ENCODE results near the gene PPP1R13L. TPM values are rescaled to one million over a fixed set of nuclear protein-coding genes. Genes with fewer than 3 reads are reported as not detected.

Gene PPP1R13L
- total and polyA plus RNA-seq, 4 donors: 0.51 to 7.7 (median 4.9) TPM

DNA sequence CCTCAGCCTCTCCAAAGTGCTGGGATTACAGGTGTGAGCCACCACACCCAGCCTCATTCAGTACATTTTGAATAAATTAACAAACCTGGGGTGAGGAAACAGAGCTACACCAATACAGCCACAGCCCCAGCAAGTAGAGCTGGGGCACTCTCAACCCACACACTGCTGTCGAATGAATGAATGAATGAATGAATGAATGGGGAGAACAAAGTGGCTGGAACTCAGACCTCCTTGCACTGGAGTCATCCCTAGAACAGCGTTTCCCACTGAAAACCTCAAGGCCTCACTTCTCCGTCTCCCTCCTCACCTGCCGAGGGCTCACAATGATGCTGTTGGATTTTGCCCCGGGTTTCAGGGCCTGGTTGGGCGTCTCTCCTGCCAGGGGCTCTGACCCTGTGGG is 16.0 kb upstream of the PPP1R13L start:
- H3K27me3 ChIP-seq (ENCODE audit: control insufficient read depth in 4 of 4, insufficient read depth in 4 of 4, low read length in 3 of 4): no peaks in the 10 kb centered on the region
- peaks cover 5 to 16% (median 9%) of the 10 kb centered on the region in 4 donors for H3K4me1 ChIP-seq (ENCODE audit: control insufficient read depth in 4 of 4, insufficient read depth in 4 of 4, low read length in 3 of 4)
- no peak overlapping the region for H3K27ac ChIP-seq (ENCODE audit: low read depth in 1 of 2, low read length in 2 of 2)
- H3K9me3 ChIP-seq (ENCODE audit: control insufficient read depth in 4 of 4, low read length in 3 of 4): no peaks in the 10 kb centered on the region
- H3K36me3 ChIP-seq (ENCODE audit: control insufficient read depth in 4 of 4, insufficient read depth in 3 of 4, low read depth in 1 of 4, low read length in 3 of 4): peaks cover 0 to 19% (median 11%) of the 10 kb centered on the region in 4 donors
- WGBS: 95% methylated on average over 6 of the region's 6 CpGs
- DNase-seq (ENCODE audit: low spot score): no peak
- H3K9ac ChIP-seq (ENCODE audit: low read depth in 1 of 2, low read length in 2 of 2): no peak overlapping the region
- TF ChIP-seq, protein P1, sequence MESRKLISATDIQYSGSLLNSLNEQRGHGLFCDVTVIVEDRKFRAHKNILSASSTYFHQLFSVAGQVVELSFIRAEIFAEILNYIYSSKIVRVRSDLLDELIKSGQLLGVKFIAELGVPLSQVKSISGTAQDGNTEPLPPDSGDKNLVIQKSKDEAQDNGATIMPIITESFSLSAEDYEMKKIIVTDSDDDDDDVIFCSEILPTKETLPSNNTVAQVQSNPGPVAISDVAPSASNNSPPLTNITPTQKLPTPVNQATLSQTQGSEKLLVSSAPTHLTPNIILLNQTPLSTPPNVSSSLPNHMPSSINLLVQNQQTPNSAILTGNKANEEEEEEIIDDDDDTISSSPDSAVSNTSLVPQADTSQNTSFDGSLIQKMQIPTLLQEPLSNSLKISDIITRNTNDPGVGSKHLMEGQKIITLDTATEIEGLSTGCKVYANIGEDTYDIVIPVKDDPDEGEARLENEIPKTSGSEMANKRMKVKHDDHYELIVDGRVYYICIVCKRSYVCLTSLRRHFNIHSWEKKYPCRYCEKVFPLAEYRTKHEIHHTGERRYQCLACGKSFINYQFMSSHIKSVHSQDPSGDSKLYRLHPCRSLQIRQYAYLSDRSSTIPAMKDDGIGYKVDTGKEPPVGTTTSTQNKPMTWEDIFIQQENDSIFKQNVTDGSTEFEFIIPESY (IDR thresholded peaks at IDR 0.05): no peak
- TF ChIP-seq EGR1 (IDR thresholded peaks at IDR 0.05; ENCODE audit: low read depth in 2 of 2) (no peak), SP1 (IDR thresholded peaks at IDR 0.05) (no peak), RAD21 (IDR thresholded peaks at IDR 0.05) (no peak), RXRA (IDR thresholded peaks at IDR 0.05) (no peak), FOXA1 (IDR thresholded peaks at IDR 0.05) (no peak), JUND (IDR thresholded peaks at IDR 0.05) (no peak), HNF4A (conservative IDR thresholded peaks at IDR 0.05) (no peak), HNF4G (IDR thresholded peaks at IDR 0.05) (no peak), TAF1 (conservative IDR thresholded peaks at IDR 0.05) (no peak), NR2F2 (IDR thresholded peaks at IDR 0.05) (no peak), FOXA2 (IDR thresholded peaks at IDR 0.05) (no peak), GABPA (IDR thresholded peaks at IDR 0.05 in 1 of 2, conservative IDR thresholded peaks at IDR 0.05 in 1 of 2) (no peak), YY1 (IDR thresholded peaks at IDR 0.05) (no peak)
- TF ChIP-seq, protein P2, sequence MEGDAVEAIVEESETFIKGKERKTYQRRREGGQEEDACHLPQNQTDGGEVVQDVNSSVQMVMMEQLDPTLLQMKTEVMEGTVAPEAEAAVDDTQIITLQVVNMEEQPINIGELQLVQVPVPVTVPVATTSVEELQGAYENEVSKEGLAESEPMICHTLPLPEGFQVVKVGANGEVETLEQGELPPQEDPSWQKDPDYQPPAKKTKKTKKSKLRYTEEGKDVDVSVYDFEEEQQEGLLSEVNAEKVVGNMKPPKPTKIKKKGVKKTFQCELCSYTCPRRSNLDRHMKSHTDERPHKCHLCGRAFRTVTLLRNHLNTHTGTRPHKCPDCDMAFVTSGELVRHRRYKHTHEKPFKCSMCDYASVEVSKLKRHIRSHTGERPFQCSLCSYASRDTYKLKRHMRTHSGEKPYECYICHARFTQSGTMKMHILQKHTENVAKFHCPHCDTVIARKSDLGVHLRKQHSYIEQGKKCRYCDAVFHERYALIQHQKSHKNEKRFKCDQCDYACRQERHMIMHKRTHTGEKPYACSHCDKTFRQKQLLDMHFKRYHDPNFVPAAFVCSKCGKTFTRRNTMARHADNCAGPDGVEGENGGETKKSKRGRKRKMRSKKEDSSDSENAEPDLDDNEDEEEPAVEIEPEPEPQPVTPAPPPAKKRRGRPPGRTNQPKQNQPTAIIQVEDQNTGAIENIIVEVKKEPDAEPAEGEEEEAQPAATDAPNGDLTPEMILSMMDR (IDR thresholded peaks at IDR 0.05; ENCODE audit: low read depth, low read length, missing input control): no peak
- TF ChIP-seq, protein P3, sequence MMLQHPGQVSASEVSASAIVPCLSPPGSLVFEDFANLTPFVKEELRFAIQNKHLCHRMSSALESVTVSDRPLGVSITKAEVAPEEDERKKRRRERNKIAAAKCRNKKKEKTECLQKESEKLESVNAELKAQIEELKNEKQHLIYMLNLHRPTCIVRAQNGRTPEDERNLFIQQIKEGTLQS (IDR thresholded peaks at IDR 0.05): no peak
- TF ChIP-seq, protein P4, sequence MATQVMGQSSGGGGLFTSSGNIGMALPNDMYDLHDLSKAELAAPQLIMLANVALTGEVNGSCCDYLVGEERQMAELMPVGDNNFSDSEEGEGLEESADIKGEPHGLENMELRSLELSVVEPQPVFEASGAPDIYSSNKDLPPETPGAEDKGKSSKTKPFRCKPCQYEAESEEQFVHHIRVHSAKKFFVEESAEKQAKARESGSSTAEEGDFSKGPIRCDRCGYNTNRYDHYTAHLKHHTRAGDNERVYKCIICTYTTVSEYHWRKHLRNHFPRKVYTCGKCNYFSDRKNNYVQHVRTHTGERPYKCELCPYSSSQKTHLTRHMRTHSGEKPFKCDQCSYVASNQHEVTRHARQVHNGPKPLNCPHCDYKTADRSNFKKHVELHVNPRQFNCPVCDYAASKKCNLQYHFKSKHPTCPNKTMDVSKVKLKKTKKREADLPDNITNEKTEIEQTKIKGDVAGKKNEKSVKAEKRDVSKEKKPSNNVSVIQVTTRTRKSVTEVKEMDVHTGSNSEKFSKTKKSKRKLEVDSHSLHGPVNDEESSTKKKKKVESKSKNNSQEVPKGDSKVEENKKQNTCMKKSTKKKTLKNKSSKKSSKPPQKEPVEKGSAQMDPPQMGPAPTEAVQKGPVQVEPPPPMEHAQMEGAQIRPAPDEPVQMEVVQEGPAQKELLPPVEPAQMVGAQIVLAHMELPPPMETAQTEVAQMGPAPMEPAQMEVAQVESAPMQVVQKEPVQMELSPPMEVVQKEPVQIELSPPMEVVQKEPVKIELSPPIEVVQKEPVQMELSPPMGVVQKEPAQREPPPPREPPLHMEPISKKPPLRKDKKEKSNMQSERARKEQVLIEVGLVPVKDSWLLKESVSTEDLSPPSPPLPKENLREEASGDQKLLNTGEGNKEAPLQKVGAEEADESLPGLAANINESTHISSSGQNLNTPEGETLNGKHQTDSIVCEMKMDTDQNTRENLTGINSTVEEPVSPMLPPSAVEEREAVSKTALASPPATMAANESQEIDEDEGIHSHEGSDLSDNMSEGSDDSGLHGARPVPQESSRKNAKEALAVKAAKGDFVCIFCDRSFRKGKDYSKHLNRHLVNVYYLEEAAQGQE (IDR thresholded peaks at IDR 0.05): no peak
- TF ChIP-seq, protein P5, sequence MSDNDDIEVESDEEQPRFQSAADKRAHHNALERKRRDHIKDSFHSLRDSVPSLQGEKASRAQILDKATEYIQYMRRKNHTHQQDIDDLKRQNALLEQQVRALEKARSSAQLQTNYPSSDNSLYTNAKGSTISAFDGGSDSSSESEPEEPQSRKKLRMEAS (IDR thresholded peaks at IDR 0.05): no peak
- H3K4me3 ChIP-seq (ENCODE audit: low read depth in 1 of 3, low read length in 3 of 3): no peak overlapping the region
